Liver (tissue), 3 donors: ENCODE data around the gene TENM3.

Experiments
- TAF1 ChIP-seq: conservative IDR thresholded peaks from 2 replicates; pipeline ENCODE4 v1.6.1; 2016; ENCODE audit warnings: antibody characterized with exemption, mild to moderate bottlenecking
- YY1 ChIP-seq: IDR thresholded peaks from 2 replicates; pipeline ENCODE4 v1.6.1; 2016; ENCODE audit warnings: antibody characterized with exemption, mild to moderate bottlenecking
- TF ChIP-seq, protein P1 (sequence below): fragments of 150-350 bp; IDR thresholded peaks from 2 replicates; pipeline ENCODE4 v1.5.1; 2017; ENCODE audit warnings: improper control_type of control experiment, low read depth, low read length; ENCODE audit not compliant: missing input control
- donor health status: healthy.
- donor health status: healthy.

DNA sequence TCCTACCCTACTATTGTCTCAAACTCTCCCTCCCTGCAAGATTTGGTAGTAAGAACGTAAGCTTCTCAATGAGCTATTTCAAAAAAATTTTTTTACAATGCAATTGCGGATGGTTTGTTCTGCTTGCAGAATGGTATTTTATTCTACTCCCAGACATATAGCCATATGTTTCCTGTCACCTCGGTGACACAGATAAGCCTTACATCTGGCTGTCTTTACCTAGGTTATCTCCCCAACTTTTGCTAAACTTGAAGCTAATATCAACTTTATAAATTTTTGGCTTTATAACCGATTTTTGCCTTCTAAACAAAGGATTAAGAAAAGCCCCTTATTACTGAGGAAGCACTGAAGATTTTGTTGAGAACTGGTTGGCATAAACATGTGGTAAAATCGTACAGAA is 331.5 kb downstream of the TENM3 start:
- TF ChIP-seq, protein P1, sequence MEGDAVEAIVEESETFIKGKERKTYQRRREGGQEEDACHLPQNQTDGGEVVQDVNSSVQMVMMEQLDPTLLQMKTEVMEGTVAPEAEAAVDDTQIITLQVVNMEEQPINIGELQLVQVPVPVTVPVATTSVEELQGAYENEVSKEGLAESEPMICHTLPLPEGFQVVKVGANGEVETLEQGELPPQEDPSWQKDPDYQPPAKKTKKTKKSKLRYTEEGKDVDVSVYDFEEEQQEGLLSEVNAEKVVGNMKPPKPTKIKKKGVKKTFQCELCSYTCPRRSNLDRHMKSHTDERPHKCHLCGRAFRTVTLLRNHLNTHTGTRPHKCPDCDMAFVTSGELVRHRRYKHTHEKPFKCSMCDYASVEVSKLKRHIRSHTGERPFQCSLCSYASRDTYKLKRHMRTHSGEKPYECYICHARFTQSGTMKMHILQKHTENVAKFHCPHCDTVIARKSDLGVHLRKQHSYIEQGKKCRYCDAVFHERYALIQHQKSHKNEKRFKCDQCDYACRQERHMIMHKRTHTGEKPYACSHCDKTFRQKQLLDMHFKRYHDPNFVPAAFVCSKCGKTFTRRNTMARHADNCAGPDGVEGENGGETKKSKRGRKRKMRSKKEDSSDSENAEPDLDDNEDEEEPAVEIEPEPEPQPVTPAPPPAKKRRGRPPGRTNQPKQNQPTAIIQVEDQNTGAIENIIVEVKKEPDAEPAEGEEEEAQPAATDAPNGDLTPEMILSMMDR: no peak
- TF ChIP-seq YY1 (no peak), TAF1 (no peak)
